HG03175 (cell line): ENCODE data around the gene ZNF541.

Source experiments
- ATAC-seq: cut with Tn5 transposase; IDR thresholded peaks from one replicate; pipeline ENCODE4 v1.9.1; 2021; ENCODE audit warnings: mild to moderate bottlenecking, moderate library complexity; ENCODE audit not compliant: unreplicated experiment

The ZNF541 gene

GRCh38 chr19:47573071-47574026, at the start of gene ZNF541:
TSS of gene ZNF541 (minus strand) at chr19:47573148. CDS start at chr19:47555856, 17,292 bp downstream.
- no peak for ATAC-seq

- ATAC-seq: no peak
Observed at GRCh38 chr19:47619763-47620162, 46.8 kb upstream of the ZNF541 start.

GRCh38 chr19:47618771-47619170, 45.8 kb upstream of the ZNF541 start:
- ATAC-seq: no peak

DNA sequence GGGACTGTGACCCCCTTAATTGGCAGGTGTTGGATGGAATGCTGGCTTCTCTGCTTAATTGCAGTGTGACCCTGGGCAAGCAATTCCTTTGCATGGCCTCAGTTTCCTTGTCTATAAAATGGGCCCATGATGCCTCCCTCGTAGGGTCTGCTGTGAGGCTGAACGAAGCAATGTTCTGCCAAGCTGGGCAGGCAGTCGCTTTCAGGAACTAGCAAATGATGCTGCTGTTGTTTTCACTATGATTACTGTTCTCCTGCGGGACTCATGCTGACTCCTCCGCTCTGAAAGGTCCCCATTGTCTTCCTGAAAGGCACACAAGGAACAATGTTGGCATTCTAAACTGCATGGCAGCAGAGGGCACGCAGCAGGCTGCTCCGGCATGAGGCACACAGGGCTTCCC, 42.8 kb upstream of the ZNF541 start:
- ATAC-seq: no peak

GRCh38 chr19:47615230-47615629, 42.3 kb upstream of the ZNF541 start:
- ATAC-seq: no peak

GRCh38 chr19:47614559-47614958, 41.6 kb upstream of the ZNF541 start:
- ATAC-seq: no peak

- no peak for ATAC-seq
Observed at GRCh38 chr19:47614021-47614295, 41.0 kb upstream of the ZNF541 start.

GRCh38 chr19:47613165-47614020, 40.4 kb upstream of the ZNF541 start:
- ATAC-seq: no peak

DNA sequence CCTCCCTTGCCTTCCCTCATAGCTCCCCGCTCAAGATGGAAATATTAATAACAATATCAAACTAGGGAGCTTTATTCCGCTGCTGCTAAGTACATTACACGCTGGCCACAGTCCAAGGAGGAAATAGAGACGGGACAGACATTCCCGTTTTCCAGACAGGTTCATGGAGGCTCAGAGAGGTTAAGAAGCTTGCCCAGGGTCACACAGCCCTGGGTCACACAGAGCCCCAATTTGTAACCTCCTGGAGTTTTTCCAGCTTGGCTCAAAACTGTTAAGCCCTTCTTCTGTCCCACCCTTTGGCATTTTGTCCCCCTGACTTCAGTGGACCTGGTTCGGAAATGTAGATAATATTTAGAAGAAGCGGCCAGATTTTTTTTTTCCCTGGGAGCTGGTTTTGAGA, 38.0 kb upstream of the ZNF541 start:
- no peak for ATAC-seq

DNA sequence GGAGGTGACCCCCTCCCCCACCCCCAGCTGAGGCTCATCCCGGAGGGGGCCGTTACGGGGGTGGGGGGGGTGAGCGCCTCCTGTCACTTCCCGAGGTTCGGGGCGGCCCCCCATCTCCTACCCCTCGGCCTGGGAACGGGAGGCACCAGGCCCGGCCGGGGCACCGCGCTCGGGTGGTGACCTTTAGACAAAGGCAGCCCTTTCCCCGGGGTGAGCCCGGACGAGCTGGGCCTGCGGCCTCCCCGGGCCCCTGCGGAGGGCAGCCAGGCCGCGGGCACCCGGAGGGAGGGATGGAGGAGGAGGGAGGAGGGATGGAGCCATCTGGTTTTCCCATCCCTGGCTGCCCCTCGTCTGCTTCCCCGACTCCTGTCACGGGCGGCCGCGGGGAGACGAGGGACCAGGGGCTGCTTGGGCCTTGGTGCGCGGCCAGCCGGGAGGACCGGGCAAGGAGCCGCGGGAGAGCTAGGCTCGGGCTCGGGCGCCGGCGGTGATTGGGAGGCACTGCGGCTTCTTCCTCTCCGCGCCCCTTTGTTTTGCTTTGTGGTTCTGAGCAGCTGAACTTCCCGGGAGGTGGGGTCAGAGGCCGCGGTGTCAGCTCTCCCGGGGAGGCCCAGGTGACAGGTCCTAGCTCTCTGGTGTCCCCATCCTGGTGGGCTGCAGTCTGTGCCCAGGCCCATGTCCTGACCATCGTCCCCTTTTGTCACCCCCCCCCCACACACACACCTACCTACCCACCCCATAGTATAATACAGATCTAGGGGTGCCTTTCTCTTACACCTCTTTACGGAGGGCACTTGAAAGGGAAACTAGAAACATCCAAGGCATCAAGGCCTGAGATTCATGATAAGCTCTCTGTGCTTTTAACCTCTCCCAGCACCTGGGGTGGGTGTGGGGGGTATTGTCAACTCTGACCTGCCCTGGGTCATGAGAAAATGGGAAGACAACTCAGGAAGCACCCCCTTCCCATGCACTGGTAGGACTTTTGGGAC, 37.3 kb upstream of the ZNF541 start:
- ATAC-seq: no peak

GRCh38 chr19:47608969-47609905, 36.3 kb upstream of the ZNF541 start, which contains the start of gene BICRA:
TSS of gene BICRA (plus strand) at chr19:47609134. CDS start at chr19:47673575, 64,441 bp downstream.
- peak; percentile 36 for ATAC-seq

DNA sequence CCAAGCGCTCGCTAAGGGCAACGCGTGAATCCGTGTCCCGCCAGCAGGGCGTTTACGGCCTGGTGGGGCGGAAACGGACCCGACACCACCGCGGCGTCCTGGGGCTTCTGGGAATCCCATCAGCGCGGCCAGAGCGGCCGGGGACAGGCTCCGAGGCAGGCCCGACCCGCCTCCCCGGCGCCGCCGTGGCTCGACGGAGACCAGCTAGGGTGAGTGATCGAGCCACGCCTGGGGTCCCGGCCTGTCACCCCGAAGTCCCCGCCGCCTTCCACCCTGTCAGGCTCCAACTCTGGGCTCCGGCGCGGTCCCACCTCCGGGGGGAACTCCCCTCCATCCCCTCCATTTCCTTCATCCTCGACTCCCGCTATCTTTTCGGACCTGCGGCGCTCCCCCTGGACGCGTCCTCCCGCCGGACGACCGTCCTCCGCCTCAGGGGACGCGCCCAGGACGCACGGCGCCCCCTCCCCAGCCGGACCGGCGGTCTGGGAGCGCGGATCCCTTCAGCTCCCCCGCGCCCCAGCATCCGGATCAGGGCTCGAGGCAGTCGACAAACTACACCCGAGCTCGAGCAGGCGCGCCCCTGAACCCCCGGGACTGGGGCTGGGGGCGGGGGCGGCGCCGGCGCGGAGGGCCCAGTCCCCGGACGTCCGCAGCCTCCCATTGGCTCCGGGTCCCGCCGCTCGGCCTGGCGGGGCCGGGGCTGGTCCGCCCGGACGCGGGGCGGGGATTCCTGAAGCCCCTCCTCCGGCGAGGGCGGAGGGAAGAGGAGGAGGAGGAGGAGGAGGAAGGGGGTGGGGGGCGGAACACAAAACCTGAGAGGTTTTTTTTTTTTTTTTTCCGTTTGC, 35.3 kb upstream of the ZNF541 start:
- peak; percentile 86 for ATAC-seq

DNA sequence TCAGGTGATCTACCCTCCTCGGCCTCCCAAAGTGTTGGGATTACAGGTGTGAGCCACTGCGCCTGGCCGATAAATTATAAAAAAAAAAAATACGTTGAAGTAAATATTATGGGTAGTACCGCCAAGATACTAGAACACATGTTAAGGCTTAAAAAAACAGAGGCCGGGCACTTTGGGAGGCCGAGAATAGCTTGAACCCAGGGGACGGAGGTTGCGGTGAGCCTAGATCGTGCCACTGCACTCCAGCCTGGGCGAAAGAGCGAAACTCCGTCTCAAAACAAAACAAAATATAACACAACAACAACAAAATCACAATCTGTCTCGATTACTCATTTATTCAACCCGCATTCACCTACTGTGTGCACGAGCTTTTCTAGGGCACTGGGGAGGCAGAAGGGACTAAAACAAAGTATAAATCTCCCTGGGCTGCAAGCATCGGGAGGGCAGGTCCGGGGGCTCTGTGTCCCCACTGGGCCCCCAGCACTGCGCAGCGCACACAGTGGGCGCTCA, 34.7 kb upstream of the ZNF541 start:
- no peak for ATAC-seq

DNA sequence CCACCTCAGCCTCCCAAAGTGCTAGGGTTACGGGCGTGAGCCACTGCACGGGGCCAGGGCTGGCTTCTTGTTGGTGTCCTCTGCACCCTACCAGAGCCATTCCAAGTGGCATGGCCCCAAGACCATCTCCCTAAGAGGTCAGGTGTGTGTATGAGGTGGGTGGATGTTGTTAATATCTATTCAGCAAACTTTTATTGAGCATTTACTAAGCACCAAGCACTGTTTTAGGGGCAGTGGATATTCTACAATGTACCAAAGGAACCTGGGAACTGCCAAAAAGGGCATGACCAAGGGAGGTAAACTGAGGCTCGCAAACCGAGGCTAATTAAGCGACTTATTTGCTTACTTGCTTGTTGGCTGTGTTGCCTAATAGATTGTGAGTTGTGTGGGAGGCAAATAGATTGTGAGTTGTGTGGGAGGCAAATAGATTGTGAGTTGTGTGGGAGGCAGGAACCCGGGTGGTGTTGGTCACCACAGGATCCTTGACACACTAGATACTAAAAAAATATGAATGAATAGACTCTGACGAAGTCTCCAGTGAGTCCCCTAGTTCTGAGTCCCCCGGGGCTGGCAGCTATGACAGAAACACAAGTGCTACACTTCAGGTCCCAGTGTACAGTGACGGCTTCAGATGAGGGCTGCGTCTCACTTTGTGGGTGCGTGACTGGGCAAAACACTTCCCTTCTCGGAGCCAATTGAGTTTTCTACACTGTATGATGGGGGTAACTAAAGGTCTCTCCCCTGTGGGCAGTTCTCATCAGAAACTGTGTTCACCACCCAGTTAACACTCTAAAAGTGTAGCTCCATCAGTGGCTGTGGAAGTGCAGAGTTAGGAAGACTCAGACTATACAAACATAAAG, 31.0 kb upstream of the ZNF541 start:
- ATAC-seq: no peak

- ATAC-seq: no peak
Observed at GRCh38 chr19:47601180-47601904, 28.4 kb upstream of the ZNF541 start.

DNA sequence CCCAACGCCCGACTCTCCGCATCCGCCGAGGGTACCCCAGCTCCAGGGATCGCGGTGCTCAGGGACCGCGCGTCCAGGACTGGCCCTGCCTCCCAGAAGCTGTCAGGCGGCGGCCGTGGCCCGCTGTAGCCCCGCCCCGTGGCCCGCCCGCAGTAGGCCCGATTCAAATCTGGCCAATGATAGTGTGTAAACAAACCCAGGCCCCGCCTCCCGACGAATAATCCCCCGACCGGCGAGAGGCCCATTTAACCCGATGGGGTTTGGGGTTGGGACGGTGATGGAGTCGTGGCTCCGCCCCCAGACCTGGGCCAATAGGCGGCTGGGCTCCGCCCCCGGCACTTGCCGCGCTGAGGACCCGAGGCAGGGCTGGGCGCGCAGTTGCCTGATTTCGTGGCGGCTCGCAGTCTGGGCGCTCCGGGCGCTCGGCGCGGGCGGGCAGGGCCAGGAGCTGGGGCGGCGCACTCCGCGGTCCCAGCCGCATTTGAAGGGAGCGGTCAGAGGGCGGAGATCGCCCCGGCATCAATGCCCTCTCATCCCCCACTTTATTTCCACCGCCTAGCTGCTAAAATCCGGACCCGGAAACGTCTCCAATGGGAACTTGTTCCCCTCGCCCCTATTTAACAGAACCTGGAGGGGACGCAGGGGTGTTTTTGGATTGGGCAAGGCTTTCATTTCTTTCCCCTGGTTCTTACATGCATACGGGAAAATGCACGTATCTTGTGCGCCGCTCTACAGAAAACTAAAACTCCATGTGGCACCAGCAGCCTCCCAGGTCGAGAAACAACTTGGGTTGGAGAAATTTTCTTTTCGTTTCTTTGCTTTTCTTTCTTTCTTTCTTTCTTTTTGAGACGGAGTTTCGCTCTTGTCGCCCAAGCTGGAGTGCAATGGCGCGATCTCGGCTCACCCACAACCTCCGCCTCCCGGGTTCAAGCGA, 27.6 kb upstream of the ZNF541 start:
- ATAC-seq: peak; percentile 98
